Measurements from ENCODE around the gene AGXT.

AGXT gene

DNA sequence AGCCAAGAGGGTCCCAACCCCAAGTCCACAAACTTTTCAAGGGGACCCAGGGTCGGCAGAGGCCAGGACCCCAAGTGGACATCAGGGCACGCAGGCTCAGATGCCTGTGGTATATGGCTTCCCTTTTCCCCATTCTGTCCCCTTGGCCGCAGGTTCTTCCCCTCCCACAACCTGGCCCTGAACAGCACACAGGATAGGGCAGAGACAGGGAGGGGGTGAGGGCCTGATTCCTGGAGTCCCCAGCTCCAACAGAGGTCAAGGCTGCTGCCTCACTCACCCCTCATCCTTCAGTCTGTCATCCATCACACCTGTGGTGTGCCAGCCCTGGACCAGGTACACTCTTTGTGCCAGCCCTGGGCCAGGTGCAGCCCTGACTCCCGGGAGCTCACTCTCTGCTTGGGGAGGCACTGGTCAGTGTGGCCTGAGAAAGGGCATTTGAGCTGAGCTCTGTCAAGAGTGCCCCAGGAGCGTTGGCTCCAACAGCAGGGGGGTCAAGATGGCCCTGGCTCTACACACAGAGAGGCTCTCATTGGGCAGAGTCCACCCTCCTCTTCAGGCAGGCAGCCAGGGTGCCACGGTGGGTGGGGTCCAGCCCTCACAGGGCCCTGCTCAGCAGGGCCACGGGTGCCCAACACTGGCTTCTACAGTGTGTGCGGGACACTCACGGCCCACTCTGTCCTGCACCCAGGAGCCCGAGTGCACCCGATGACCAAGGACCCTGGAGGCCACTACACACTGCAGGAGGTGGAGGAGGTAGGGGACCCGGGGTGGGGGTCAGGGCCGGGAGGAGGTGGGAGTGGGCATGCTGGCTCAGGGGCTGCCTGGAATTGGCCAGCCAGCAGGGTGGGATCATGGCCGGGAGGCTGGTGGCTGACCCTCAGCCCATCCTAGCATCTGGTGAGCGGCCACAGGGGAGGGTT lies 1.6 kb downstream of the AGXT start:
- no peak for DNase-seq

DNA sequence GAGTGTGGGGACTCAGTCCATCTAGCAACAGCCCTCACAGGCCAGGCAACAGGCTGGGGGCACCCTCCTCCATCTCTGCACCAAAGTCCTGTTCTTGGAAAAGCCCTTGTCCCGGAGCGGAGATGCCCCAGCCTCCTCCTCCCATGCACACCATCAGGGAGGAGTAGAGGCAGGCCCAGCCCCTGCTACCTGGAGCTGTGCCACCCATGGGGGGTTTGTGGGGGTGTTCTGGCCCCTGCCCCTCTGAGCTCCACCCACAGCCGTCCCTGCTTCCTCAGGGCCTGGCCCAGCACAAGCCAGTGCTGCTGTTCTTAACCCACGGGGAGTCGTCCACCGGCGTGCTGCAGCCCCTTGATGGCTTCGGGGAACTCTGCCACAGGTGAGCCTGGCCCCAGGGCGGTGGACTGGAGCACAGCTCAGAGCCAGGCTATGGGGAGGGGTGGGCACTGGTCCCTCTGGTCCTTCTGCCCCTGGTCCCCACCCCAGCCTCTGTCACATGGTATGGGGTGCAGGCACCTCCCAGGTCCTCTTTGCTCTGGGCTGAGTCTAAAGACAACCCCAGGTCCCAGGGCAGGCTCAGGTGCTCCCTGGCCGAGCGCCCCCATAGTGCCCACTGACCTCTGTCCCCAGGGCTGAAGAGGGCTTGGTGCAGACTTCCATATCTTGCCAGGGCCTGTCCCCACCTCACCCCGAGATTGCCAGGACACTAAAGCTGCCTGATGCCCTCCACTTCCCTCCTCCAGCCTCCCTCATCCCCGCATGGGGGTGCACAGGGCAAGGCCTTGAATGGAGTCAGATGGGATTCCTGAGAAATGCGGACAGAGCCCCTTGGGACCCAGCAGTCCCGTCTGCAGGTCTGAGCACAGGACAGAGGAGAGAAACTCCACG lies 2.7 kb downstream of the AGXT start:
- no peak for DNase-seq

DNA sequence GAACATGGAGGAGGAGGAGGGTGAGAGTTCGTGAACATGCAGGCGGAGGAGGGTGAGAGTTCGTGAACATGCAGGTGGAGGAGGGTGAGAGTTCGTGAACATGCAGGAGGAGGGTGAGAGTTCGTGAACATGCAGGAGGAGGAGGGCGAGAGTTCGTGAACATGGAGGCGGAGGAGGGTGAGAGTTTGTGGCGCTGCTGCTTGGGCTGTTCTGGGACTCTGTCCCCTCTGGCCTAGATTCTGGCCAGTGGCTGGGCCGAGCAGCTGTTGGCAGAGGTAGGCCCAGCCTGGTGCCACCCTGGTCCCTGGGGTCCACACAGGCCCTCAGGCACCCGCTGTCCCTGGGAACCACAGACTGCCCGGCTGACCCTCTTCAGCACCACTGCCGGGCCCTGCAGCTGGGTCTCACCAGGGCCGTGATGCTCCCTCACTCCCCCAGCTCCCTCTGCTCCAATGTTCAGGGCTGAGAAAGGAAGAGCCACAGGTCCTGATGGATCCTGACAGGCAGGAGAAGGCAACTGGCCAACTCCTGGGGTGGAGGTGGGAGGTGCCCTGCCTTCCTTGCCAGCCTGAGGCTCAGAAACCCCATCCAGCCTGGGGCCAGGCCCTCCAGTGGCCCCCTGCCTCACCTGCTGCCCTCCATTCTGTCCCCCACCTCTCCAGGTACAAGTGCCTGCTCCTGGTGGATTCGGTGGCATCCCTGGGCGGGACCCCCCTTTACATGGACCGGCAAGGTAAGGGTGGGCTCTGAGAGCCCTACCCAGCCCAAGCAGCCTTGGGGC lies 3.9 kb downstream of the AGXT start:
- no peak for DNase-seq

DNA sequence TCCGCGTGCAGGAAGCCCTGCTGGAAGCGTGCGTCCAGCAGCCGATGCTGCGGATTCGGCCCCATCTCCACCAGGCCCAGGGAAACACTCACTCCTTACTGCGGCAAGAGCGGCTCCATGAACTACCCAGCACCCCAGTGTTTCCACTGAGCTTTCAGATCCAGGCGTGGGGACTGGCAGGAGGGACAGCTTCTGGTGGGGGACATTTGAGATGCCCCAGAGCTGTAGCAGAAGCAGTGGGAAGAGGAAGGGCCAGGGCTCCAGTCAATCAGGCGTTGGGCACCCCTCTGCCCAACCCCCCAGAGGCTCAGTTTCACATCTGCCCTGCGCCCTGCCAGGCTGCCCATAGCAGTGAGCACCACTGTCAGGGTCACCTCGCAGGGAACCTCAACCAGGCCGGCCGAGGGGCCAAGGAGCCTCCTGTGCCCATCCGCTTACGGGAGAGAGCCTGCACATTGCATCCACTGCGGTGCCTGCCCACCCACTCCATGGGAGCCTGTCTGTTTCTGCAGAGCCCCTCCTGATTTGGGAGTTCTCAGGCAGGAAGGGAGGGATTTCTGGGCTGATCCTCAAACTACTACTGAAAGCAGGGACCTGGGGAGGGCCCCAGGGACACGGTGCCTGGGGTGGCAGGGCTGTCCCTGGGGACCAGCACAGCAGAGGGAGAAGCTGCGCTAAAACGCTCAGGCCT lies 4.6 kb downstream of the AGXT start:
- DNase-seq, result no peak

DNA sequence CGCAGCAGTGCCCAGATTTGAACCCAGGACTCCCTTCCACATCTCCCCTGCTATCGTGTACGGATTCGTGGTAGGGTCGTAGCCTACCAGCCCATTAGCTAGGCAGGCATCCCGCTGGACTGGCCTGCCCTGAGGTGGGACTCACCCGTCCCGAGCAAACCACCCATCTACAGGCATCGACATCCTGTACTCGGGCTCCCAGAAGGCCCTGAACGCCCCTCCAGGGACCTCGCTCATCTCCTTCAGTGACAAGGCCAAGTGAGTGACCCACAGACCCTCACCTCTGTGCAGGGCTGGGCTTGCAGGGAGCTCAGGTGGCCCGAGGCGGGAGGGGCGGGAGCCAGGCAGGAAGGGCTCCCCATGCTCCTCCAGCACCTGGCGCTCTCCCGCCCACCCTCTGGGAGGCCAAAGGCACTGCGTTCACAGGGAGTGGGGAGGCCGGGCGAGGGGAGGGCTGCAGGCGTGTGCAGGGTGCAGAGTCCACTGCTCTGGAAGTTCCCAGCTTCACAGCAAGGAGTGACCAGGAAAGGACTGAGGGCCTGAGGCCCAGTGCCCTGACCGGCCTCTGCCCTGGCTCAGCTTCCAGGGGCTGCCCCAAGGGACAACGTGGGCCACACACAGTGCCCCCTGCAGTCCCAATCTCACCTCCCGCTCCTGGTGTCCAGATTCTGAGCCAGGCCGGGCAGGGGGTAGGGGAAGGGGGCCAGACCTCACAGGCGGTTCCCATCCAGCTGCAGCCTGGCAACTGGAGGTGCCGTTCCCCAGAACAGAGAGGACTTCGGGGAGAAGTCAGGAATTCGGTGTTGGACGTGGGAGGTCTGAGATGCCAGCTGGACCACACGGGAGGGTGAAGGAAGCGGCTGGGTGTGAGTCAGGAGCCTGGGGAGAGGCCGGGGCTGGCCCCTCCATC lies 5.4 kb downstream of the AGXT start:
- no peak for DNase-seq

DNA sequence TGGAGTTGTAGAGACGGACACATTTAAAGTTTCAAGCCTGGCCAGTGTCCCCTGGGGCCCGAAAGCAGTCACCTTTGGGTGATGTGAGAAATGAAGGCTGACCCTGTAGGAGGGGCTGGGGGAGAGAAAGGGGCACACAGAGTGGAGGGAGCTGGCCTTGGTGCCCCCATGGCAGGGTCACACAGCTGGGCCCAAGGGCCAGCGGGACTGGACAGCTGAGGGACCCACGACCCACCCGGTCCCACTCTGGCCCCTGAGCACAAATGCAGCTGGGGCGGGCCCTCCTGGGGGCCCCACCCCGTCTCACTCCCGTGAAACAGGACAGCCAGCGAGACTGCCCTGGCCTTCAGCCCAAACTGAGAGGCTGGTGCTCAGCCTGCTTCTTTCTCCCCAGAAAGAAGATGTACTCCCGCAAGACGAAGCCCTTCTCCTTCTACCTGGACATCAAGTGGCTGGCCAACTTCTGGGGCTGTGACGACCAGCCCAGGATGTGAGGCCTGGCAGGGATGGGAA lies 6.1 kb downstream of the AGXT start:
- no peak for DNase-seq

DNA sequence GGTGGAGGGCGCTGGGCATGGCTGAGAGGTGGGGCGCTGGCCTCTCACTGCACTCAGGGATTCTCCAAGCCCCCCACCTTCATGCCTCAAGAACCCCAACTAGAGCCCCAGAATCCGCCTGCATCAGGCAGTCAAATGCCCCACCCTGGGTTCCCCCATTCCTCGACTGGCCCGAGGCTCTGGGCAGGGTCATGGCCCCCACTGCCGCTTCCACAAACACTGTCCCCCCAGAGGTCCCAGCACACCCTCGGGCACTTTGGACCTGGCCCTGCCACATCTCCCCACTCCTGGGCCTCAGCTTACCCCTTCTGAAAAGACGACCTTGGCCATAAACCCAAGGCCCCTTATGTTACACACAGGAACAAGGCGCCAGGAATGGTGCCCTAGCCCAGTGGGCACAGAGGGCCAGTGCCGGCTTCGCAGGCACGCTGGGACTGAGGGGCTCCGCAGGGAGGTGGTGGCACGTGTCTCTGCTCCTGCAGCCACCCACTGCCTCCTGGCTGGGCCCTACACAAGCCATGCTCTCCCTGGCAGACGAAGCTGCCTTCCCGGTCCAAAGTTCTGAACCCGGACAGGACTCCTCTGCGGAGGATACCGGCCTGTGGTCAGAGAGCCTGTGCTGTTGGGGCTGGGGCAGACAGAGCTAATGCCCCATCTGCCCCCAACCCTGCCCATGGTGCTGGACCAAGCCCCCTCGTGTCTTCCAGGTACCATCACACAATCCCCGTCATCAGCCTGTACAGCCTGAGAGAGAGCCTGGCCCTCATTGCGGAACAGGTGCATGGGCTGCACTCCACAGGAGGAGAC lies 6.8 kb downstream of the AGXT start:
- no peak for DNase-seq

DNA sequence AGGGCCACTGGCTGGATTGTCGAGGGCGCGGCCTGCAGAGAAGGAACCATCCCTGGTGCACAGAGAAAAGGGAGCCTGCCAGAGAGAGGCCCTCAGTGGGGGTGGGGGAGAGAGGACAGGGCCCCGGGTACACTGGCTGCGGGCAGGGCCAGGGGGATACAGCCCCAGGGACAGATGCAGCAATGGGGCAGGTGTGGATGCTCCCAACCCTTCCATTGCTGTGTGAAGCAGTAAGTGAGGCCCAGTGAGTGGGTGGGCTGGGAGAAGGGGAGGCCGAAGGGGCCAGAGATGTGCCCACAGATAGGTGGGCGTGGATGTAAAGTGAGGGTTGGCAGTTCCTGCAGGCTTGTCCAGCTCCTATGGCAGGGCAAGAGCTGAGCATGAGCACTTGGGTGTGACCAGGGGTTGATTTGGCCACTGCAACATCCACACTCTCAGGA lies 7.4 kb downstream of the AGXT start:
- DNase-seq, result no peak

DNA sequence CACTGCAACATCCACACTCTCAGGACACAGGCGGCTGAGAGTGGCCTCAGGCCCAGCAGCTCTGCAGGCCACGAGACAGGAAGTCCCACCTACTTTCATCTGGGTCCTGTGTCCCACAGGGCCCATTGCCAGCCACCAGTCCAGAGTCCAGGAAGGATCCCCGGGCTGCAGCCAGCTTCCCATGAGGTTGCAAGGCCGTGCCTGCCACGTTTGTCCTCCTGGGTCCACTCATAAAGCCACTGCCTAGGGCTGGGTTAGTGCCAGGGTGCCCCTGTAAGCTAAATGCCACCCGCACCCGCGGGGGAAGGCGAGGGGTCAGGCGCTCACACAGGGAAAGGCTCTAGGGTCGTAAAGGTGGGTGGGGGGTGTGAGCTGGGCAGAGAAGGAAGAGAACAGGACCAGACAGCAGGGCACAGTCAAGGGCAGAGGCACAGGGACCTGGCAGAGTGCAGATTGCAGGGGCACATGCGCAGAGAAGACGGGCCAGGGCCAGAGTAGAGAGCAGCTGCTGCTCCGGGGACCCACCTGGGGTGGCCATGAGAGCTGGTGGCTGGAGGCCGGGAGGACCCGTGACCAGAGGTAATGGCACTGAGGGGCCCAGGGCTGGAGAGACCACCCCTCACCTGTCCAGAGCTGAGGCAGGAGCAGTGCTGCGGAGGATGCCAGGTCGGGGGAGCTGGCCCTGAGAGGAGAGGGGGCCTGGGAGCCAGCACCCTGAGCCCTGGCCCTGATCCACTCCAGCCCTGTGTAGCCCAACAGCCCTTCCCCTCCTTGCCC lies 8.0 kb downstream of the AGXT start:
- DNase-seq, result no peak

DNA sequence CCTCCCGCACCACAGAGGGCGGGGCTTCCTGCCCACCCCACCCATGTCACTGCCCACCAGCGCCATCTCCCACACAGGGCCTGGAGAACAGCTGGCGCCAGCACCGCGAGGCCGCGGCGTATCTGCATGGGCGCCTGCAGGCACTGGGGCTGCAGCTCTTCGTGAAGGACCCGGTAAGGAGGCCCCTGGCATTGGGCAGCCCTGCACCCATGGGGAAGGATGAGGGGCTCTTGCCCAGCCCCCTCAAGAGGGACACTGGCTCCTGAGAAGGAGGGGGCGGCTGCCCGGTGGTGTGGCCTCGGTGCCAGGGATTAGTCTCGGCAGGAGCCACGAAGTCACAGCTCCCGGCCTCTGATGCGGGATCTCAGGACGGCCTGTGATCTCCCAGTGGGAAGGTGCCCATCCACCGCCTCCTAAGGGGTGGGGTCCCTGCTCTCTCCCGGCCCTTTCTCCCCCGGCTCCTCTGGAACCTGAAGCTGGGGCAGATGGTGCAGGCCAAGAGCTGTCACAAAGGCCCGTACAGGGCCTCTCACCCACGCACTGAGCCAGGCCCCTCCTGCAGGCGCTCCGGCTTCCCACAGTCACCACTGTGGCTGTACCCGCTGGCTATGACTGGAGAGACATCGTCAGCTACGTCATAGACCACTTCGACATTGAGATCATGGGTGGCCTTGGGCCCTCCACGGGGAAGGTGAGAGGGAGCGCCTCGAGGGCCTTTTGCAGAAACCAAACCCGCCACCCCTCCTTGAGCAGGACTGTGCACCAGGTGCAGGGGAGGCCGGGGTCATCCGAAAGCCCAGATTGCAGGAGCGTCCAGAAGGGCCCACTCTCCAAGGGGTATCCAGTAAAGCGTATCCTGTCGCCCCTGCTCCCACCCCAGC lies 9.1 kb downstream of the AGXT start:
- DNase-seq, result no peak

DNA sequence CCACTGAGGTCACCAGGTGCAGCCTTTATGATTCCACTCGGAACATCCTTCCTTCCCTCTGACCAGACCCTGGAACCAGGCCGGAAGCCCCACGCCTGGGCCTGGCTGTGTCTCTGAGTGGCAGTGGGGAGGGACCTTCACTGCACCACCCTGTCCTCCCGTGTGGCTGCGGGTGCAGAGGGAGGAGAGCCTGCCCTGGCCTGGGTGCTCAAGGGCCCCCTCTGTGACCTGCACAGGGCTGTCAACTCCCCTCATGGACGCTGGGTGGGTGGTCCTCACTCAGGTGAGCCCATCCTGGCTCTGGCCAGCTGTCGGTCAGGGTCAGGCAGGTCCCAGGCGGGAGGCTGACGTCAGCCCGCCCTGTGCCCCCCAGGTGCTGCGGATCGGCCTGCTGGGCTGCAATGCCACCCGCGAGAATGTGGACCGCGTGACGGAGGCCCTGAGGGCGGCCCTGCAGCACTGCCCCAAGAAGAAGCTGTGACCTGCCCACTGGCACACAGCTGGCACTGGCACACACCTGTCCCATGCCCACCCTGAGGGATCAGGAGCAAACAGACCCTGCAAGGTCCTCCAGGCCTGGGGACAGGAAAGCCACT lies 9.8 kb downstream of the AGXT start:
- DNase-seq, result no peak

DNA sequence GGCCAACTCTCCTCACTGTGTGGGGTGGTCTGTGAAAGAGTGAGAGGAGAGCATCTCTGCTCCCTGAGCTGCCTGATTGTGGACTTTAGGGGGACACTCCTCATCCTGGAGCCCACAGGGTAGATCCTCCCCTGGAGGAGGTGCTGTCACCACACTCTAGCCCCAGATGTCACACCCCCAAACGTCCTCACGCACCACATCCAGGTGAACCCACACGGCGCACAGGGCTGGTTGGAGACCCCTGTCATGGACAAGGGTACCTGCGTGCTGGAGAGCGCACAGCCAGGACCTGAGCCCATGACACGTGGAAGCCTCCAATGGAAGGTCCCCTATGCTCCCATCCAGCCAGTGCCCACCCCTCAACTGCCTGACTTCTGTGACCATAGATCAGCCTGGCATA lies 10.5 kb downstream of the AGXT start:
- no peak for DNase-seq

DNA sequence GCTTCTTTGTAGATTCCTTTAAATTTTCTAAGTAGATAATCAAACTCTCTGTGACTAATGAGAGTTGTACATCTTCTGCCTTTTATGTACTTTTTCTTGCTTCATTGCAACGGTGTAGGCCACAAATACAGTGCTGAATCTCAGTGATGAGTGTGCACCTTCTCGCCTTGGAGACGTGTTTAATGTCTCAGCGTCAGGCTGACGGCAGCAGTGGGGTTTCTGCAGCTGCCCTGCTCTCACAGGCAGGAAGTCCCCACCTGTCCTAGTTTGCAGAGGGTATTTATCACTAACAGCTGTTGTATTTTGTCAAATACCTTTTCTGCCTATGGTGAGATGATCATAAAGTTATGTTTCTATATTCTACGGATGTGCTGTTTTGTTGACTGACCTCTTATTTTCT lies 13.3 kb downstream of the AGXT start:
- no peak for DNase-seq

DNA sequence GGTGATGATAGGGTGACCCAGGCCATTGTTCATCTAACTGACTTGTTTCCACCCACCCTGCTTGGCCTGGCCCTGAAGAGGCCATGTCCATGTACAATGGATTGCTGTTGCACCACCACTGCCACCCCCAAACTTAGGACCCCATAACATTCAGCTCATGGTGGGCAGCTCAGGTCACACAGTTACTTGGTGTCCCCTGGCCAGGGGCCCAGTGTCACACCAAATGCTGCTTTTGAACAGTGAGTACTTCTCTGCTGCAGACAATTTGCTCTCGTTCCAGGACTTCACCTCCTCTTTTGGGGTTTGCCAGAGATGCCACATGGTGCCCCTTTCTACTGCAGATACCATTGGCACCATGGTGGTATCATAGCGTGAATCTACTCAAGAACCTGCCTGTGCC lies 15.6 kb downstream of the AGXT start:
- no peak for DNase-seq

DNA sequence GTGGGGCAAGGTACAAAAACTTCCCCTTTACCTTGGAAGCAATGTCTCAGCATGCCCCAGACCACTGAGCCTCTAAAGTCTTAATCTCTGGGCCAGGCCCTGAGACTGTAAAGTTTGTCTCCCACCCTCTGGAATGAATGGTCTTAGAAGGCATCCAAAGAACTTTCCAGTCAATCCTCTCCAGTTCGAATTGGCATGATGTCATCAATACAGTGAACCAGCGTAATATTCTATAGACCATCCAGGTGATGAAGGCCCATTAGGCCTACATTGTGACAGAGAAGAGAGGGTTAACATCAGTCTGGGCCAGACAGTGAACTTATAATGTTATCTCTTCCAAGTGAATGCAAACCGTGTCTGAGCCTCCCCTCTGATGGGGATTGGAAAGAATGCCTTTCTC lies 16.1 kb downstream of the AGXT start:
- no peak for DNase-seq

DNA sequence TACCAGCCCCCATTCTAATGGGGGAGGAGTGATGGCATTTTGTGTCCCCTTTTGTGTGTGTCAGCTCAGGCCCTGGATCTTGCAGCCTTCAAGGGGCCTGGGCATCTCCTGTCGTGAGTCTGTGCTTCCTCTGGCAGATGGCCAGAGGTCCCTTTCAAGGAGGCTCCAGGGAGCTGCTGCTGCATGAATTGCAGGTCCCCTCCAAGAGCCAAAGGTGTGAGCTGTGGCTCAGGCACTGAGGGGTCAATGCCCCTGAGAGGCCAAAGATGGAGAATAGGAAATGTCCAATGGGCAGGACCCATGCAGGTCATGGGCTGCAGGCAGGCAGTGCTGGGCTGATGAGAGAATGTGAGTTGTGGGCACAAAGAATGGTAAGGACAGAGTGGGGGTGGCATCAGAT lies 16.9 kb downstream of the AGXT start:
- DNase-seq, result no peak

DNA sequence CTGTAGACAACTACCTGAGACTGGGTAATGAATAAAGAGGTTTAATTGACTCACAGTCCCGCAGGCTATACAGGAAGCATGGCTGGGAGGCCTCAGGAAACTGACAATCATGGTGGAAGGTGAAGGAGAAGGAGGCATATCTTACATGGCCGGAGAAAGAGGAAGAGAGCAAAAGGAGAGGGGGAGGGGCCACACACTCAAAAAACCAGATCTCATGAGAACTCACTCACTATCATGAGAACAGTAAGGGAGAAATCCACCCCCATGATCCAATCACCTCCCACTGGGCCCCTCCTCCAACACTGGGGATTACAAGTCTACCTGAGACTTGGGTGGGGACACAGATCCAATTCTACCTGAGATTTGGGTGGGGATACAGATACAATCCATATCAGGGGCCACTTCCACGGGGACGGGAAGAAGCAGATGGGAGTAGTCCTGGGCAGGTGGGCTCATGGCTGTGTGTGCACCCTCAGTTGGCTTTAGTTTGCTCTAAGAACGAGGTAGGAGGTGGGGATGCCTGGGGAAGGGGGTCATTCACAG lies 17.5 kb downstream of the AGXT start:
- DNase-seq, result no peak

Measured in activated CD4-positive, alpha-beta T cell treated with anti-CD3 and anti-CD28 coated beads, Interleukin-2, amount 50 U/mL, for 16 hours (primary cell).